ENCODE results near the gene ALDH16A1. TPM values are rescaled to one million over a fixed set of nuclear protein-coding genes. Genes with fewer than 3 reads are reported as not detected.

The ALDH16A1 gene
- total RNA-seq, 4 donors from 2014 or later: 32.5 to 39.5 (median 34.2) TPM

DNA sequence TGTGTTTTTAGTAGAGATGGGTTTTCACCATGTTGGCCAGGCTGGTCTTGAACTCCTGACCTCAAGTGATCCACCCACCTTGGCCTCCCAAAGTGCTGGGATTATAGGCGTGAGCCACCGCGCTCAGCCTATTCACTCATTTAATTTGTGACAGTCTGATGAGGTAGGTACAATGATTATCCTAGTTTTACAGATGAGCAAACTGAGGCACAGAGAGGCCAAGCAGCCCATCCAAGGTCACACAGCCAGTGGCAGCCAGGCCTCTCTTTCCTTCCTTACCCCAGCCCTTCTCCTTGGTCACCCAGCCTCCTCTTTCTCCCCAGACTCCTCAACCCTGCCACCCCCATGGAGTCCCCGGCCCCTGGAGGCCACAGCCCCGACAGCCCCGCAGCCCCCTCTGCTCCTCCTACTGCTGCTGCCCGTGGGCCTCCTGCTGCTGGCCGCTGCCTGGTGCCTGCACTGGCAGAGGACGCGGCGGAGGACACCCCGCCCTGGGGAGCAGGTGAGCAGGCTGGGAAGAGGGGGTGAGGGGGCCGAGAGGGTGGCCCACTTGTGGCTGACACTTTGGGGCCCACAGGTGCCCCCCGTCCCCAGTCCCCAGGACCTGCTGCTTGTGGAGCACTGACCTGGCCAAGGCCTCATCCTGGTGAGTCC is 27.1 kb downstream of the ALDH16A1 start:
- no peak for DNase-seq
- no peaks in the 10 kb centered on the region for H3K9me3 ChIP-seq

DNA sequence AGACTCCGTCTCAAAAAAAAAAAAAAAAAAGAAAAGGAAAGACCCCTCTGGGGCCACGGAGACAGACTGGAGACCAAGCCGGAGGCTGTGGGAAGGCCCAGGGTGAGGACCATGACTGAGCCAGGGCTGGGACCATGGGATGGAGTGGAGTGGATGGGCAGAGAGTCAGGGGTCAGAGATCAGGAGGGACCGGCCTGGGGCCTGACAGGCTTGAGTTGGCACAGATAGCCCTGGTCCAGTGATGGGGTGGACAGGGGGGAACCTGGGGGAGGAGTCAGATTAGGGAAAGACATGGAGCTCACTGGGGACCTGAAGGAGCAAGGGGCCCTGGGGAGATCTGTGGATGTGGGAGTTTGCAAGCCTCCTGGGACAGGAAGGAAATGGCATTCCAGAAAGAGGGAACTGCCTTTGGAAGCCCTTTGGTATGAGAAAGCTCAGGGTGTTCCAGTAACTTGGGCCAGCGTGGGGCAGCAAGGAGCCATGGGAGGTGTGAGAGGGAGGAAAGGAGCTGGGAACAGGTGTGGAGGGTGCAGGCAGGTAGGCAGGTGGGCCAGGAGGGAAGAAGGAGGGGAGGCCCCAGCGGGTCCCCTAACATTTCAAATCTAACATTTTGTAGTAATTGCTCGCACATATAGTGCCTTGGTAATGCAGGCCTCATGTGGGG is 28.1 kb downstream of the ALDH16A1 start:
- WGBS, 2 donors: 86 to 90% methylated on average over 7 of the region's 7 CpGs
- Histone ChIP-seq H3K4me1 (peaks cover 0 to 5% of the 10 kb centered on the region in 2 donors), H3K9me3 (no peaks in the 10 kb centered on the region), H3K36me3 (no peaks in the 10 kb centered on the region), H3K27ac (no peak overlapping the region), H3K4me3 (replicated peaks in 1 of 3) (no peak overlapping the region), H3K27me3 (no peaks in the 10 kb centered on the region)
- TF ChIP-seq, protein P1, sequence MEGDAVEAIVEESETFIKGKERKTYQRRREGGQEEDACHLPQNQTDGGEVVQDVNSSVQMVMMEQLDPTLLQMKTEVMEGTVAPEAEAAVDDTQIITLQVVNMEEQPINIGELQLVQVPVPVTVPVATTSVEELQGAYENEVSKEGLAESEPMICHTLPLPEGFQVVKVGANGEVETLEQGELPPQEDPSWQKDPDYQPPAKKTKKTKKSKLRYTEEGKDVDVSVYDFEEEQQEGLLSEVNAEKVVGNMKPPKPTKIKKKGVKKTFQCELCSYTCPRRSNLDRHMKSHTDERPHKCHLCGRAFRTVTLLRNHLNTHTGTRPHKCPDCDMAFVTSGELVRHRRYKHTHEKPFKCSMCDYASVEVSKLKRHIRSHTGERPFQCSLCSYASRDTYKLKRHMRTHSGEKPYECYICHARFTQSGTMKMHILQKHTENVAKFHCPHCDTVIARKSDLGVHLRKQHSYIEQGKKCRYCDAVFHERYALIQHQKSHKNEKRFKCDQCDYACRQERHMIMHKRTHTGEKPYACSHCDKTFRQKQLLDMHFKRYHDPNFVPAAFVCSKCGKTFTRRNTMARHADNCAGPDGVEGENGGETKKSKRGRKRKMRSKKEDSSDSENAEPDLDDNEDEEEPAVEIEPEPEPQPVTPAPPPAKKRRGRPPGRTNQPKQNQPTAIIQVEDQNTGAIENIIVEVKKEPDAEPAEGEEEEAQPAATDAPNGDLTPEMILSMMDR (IDR thresholded peaks at IDR 0.05): no peak
- no peak for TF ChIP-seq POLR2A (IDR thresholded peaks at IDR 0.05)
- DNase-seq: no peak
- intact Hi-C loops (cut with DNase I): no loop called here

More for the DNA sequence above, 27.1 kb downstream of the ALDH16A1 start:
- TF ChIP-seq POLR2A (IDR thresholded peaks at IDR 0.05): no peak
- TF ChIP-seq, protein P1 (IDR thresholded peaks at IDR 0.05): no peak
- 90 to 97% methylated on average over 8 to 12 of the region's 14 CpGs for WGBS, 2 donors
- no peak overlapping the region for H3K27ac ChIP-seq
- no peaks in the 10 kb centered on the region for H3K27me3 ChIP-seq
- no peak overlapping the region for H3K4me3 ChIP-seq (replicated peaks in 1 of 3)
- H3K36me3 ChIP-seq: no peaks in the 10 kb centered on the region
- intact Hi-C loops (cut with DNase I): no loop called here
- H3K4me1 ChIP-seq: peaks cover 0 to 5% of the 10 kb centered on the region in 2 donors

DNA sequence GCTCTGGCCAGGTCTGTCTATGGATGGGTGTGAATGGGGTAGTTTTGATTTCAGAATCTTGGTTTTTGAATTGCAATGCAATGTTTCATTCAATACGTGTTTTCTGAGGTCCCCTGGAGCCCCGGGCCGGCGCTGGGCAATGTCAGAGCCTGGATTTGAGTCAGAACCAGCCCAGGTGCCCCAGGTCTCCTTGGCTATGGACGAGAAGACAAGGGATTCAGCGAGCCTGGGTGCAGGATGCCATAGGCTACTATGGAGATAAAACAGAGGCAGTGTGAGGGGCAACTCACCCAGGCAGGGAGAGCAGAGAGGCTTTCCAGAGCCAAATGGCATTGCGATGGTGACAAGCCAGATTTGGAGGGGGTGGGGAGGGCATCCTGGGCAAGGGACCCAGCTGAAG is 33.2 kb downstream of the ALDH16A1 start:
- TF ChIP-seq POLR2A (IDR thresholded peaks at IDR 0.05): no peak
- TF ChIP-seq, protein P1 (IDR thresholded peaks at IDR 0.05): no peak
- H3K9me3 ChIP-seq: no peaks in the 10 kb centered on the region
- intact Hi-C loops (cut with DNase I): no loop called here
- no peaks in the 10 kb centered on the region for H3K27me3 ChIP-seq
- peaks cover 18 to 20% of the 10 kb centered on the region in 2 donors for H3K4me1 ChIP-seq
- no peak overlapping the region for H3K27ac ChIP-seq
- H3K4me3 ChIP-seq (replicated peaks in 1 of 3): no peak overlapping the region
- no peak for DNase-seq
- WGBS, 2 donors: 94 to 98% methylated on average over 6 to 7 of the region's 7 CpGs
- peaks cover 17 to 19% of the 10 kb centered on the region in 2 donors for H3K36me3 ChIP-seq

DNA sequence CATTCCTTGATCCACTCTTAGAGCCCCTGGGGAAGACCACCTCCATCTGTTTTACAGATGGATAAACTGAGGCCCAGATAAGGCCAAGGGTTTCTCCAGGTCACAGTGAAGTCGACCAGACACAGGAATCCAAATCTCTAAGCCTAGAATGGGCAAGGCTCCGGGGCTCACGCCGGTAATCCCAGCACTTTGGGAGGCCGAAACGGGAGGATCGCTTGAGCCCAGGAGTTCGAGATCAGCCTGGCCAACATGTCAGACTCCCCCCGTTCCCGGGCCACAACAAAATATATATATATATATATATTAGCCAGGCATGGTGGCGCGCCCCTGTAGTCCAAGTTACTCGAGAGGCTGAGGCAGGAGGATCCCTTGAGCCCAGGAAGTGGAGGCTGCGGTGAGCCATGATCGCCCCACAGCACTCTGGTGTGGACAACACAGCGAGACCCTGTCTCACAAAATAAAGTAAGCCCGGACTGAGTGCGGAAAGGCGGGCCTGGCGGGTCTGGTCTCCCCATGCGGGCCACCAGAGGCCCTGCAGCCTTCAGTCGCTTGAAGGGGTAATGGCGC is 33.8 kb downstream of the ALDH16A1 start:
- TF ChIP-seq POLR2A (IDR thresholded peaks at IDR 0.05): no peak
- TF ChIP-seq, protein P1 (IDR thresholded peaks at IDR 0.05): no peak
- Histone ChIP-seq H3K27me3 (no peaks in the 10 kb centered on the region), H3K4me1 (peaks cover 18 to 20% of the 10 kb centered on the region in 2 donors), H3K4me3 (replicated peaks in 1 of 3) (no peak overlapping the region), H3K27ac (peak overlapping the region; percentile 54 to 73 (median 72)), H3K9me3 (no peaks in the 10 kb centered on the region), H3K36me3 (peaks cover 23 to 24% of the 10 kb centered on the region in 2 donors)
- intact Hi-C loops (cut with DNase I): no loop called here
- no peak for DNase-seq
- WGBS, 2 donors: 57 to 71% methylated on average over 15 to 21 of the region's 23 CpGs
